Endodermal cell (in vitro differentiated cells): ENCODE results near the gene CASP3. TPM values are rescaled to one million over a fixed set of nuclear protein-coding genes. Genes with fewer than 3 reads are reported as not detected.

Experiments
- DNase-seq: peaks from one replicate; pipeline ENCODE4 v3.0.0-alpha.2; 2017
- H3K27ac ChIP-seq: 2 replicates; pipeline ENCODE4 v1.5.1; 2013; ENCODE audit warnings: mild to moderate bottlenecking, low read depth, low read length, moderate library complexity
- H3K27me3 ChIP-seq: 2 replicates; pipeline ENCODE4 v1.6.1; 2013; ENCODE audit warnings: mild to moderate bottlenecking, low read length, moderate library complexity; ENCODE audit not compliant: insufficient read depth, control insufficient read depth, poor library complexity, severe bottlenecking
- H3K36me3 ChIP-seq: 2 replicates; pipeline ENCODE4 v1.7.0; 2013; ENCODE audit warnings: mild to moderate bottlenecking, low read length, moderate library complexity; ENCODE audit not compliant: control insufficient read depth, insufficient read depth
- H3K4me1 ChIP-seq: one replicate; pipeline ENCODE4 v1.7.0; 2013; ENCODE audit warnings: low read length; ENCODE audit not compliant: control insufficient read depth, insufficient read depth
- H3K4me3 ChIP-seq: 2 replicates; pipeline ENCODE4 v1.5.1; 2013; ENCODE audit warnings: mild to moderate bottlenecking, low read length, moderate library complexity
- H3K9ac ChIP-seq: 2 replicates; pipeline ENCODE4 v1.6.1; 2013; ENCODE audit warnings: mild to moderate bottlenecking, low read length, moderate library complexity; ENCODE audit not compliant: poor library complexity, severe bottlenecking; ENCODE audit errors: extremely low read depth
- H3K9me3 ChIP-seq: 2 replicates; pipeline ENCODE4 v1.6.1; 2013; ENCODE audit warnings: mild to moderate bottlenecking, low read length, moderate library complexity; ENCODE audit not compliant: control insufficient read depth
- H3K27ac Mint-ChIP-seq: 2 replicates; pipeline ENCODE4 v1.8.0; 2020; ENCODE audit warnings: mixed read lengths
- H3K27me3 Mint-ChIP-seq: 2 replicates; pipeline ENCODE4 v1.8.0; 2021; ENCODE audit warnings: mild to moderate bottlenecking, mixed read lengths; ENCODE audit not compliant: insufficient read depth
- H3K36me3 Mint-ChIP-seq: 2 replicates; pipeline ENCODE4 v1.8.0; 2020; ENCODE audit warnings: low read depth, mixed read lengths
- H3K4me1 Mint-ChIP-seq: 2 replicates; pipeline ENCODE4 v1.8.0; 2020; ENCODE audit warnings: mixed read lengths
- H3K4me3 Mint-ChIP-seq: 2 replicates; pipeline ENCODE4 v1.8.0; 2020; ENCODE audit warnings: mild to moderate bottlenecking, moderate library complexity, mixed read lengths
- H3K9me3 Mint-ChIP-seq: 2 replicates; pipeline ENCODE4 v1.8.0; 2020; ENCODE audit warnings: mild to moderate bottlenecking, mixed read lengths
- CTCF ChIP-seq: fragments of 200-600 bp; sonication (generic); conservative IDR thresholded peaks from 2 replicates; pipeline ENCODE4 v1.5.0; 2021; ENCODE audit warnings: antibody characterized with exemption, mild to moderate bottlenecking
- WGBS, 2 experiments: methylation state at CpG; one replicate each; pipeline versions ENCODE4 v1.1.5 to v1.1.7; 2013; ENCODE audit warnings: missing lambda C conversion rate in 2 of 2, mixed read lengths in 1 of 2; ENCODE audit not compliant: insufficient coverage in 1 of 2, insufficient read length in 1 of 2; 5-methylcytosine and 5-hydroxymethylcytosine counted together
- total RNA-seq, 2 donors: library from RNA; stranded (reverse); fragmentation: NEBNext Ultra II Directional in 1 of 2; extraction: Animal tissue kit (Norgen Biotek cat#: 25700) in 1 of 2; gene quantifications; 2 replicates in 1 of 2; 3 replicates in 1 of 2; pipeline ENCODE4 v1.2.1, GENCODE V29; 2021

Gene CASP3
- total RNA-seq, 2 donors from 2014 or later = 49.8 to 62.9 TPM

DNA sequence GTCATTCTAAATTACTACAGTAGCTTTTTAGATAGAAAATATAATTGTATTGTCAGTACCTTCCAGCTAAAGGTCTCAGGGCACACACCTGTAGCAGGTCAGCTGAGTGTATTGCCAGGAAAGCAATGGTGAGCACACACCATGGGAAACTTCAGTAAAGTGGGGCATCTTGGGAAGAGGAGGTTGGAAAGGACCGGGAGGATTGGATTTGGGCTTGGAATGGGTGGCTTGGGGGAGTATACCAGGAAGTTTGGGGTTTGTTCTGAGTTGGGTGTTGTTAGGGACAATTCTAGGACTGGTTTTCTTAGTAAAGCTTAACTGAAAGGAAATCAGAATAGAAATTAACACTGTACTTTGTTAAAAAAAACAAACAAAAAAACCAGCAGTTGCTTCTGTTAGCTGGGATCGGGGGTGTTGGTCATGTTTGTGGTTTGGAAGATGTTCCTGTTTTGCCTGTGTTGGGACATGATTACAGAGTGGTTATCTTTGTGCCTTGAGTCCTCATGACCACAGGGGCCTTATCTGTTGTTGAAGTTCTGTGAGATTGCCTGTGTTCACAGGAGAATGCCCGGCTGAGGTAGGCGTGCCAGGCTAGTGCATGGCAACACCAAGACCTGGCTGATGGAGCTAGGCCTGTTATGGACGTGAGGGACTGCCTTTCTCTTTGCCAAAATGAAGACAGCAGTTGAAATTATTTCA lies 35.4 kb upstream of the CASP3 start:
- WGBS, 2 experiments = 89 to 100% methylated on average over 4 to 5 of the region's 5 CpGs
- no peak overlapping the region for H3K27ac Mint-ChIP-seq
- DNase-seq = no peak

DNA sequence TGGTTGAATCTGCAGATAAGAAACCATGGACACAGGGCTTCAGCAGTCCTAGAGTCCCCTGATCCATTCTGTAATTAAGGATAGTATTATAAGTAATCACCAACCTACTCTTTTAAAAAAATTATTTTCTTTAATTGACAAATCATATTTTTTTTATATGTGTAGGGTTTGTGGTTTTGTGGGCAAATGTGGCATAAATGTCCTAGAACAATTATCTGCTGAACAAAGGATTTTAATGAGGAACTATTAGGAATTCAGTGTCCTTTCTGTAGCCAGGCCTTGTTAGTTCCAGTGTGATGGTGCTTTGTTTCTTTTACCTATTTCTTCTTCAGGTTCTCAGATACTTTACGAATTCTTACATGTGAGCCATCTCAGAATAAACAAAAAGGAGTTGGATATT lies 32.7 kb upstream of the CASP3 start:
- Mint-ChIP-seq H3K27me3 (no peaks in the 10 kb centered on the region), H3K27ac (no peak overlapping the region), H3K36me3 (peaks cover 17% of the 10 kb centered on the region), H3K4me3 (no peak overlapping the region), H3K9me3 (peaks cover 8% of the 10 kb centered on the region), H3K4me1 (no peaks in the 10 kb centered on the region)
- Histone ChIP-seq H3K27ac (no peak overlapping the region), H3K4me3 (no peak overlapping the region), H3K36me3 (no peaks in the 10 kb centered on the region), H3K27me3 (no peaks in the 10 kb centered on the region), H3K4me1 (no peaks in the 10 kb centered on the region), H3K9ac (no peak overlapping the region), H3K9me3 (peaks cover 7% of the 10 kb centered on the region)
- no peak for DNase-seq
- 95 to 100% methylated on average over 1 of the region's 1 CpG for WGBS, 2 experiments
- TF ChIP-seq CTCF = no peak

More for the DNA sequence above, 35.4 kb upstream of the CASP3 start:
- no peak overlapping the region for H3K9ac ChIP-seq
- H3K27ac ChIP-seq = no peak overlapping the region
- Mint-ChIP-seq H3K36me3 (peaks cover 8% of the 10 kb centered on the region), H3K4me3 (no peak overlapping the region), H3K4me1 (peaks cover 6% of the 10 kb centered on the region), H3K9me3 (peaks cover 5% of the 10 kb centered on the region), H3K27me3 (no peaks in the 10 kb centered on the region)
- peaks cover 3% of the 10 kb centered on the region for H3K9me3 ChIP-seq
- TF ChIP-seq CTCF = no peak
- no peak overlapping the region for H3K4me3 ChIP-seq
- H3K36me3 ChIP-seq = no peaks in the 10 kb centered on the region
- H3K27me3 ChIP-seq = no peaks in the 10 kb centered on the region
- H3K4me1 ChIP-seq = no peaks in the 10 kb centered on the region

GRCh38 chr4:184680698-184681097 lies 31.5 kb upstream of the CASP3 start:
- Histone ChIP-seq H3K27ac (no peak overlapping the region), H3K36me3 (no peaks in the 10 kb centered on the region), H3K9ac (no peak overlapping the region), H3K4me3 (no peak overlapping the region), H3K9me3 (peaks cover 7% of the 10 kb centered on the region), H3K27me3 (no peaks in the 10 kb centered on the region), H3K4me1 (no peaks in the 10 kb centered on the region)
- WGBS, 2 experiments = 95 to 96% methylated on average over 8 to 9 of the region's 9 CpGs
- H3K27ac Mint-ChIP-seq = no peak overlapping the region
- no peaks in the 10 kb centered on the region for H3K27me3 Mint-ChIP-seq
- peaks cover 8% of the 10 kb centered on the region for H3K9me3 Mint-ChIP-seq
- TF ChIP-seq CTCF = no peak
- DNase-seq = no peak
- peaks cover 17% of the 10 kb centered on the region for H3K36me3 Mint-ChIP-seq
- H3K4me3 Mint-ChIP-seq = no peak overlapping the region
- no peaks in the 10 kb centered on the region for H3K4me1 Mint-ChIP-seq
